Stimulated activated naive CD4-positive, alpha-beta T cell (primary cell): ENCODE data around the gene EDEM2.
"Not testable (repeated sequence)": the region's sequence is repeated elsewhere in the genome, so short reads cannot be mapped to it uniquely, and the experiment has no call there.

Source experiments
- DNase-seq, 6 experiments: peaks; one replicate each; lab custom pipeline; 2025; lab: John Stamatoyannopoulos, UW

EDEM2 gene, protein sequence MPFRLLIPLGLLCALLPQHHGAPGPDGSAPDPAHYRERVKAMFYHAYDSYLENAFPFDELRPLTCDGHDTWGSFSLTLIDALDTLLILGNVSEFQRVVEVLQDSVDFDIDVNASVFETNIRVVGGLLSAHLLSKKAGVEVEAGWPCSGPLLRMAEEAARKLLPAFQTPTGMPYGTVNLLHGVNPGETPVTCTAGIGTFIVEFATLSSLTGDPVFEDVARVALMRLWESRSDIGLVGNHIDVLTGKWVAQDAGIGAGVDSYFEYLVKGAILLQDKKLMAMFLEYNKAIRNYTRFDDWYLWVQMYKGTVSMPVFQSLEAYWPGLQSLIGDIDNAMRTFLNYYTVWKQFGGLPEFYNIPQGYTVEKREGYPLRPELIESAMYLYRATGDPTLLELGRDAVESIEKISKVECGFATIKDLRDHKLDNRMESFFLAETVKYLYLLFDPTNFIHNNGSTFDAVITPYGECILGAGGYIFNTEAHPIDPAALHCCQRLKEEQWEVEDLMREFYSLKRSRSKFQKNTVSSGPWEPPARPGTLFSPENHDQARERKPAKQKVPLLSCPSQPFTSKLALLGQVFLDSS

GRCh38 chr20:35146920-35147574, at the start of gene EDEM2:
EDEM2 (minus strand) TSS chr20:35147336; CDS start chr20:35147258, 78 bp downstream.
- DNase-seq = peak; percentile 85 to 92 (median 91)

DNA sequence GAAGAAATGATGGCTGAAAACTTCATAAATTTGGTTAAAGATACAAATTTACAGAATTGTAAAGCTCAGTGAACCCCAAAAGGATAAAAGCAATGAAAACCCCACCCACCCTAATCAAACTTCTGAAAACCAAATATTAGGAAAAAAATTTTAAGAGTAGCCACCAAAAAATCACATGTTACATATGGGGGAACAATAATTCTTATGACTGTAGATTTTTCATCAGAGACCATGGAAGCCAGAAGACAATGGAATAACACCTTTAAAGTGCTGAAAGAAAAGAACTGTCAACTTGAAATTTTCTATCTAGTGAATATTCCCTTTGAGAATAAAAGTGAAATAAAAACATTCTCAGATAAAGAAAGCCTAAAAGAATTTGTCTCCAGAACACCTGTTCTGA, 49.2 kb upstream of the EDEM2 start:
- DNase-seq = no peak

- not testable (repeated sequence) for DNase-seq
Measured at GRCh38 chr20:35193031-35193791, 46.1 kb upstream of the EDEM2 start.

- DNase-seq = no peak
Measured at GRCh38 chr20:35192118-35192872, 45.2 kb upstream of the EDEM2 start.

GRCh38 chr20:35191419-35192117, 44.4 kb upstream of the EDEM2 start:
- DNase-seq = no peak

DNA sequence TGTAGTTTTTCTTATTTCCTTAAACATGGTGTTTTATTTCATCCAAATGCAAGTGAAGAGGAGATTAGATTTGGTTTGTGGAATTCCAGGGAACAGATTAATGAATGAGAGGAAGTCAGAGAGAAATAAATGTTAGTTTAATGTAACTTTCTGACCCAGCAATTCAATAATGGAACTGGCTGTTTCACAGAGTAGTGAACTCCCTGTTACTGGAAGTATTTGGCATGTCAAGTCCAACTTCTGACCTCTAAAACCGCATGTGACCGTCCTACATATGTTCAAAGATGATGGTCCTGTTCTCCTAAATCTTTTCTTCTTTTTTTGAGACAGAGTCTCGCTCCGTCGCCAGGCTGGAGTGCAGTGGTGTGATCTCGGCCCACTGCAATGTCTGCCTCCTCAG, 43.4 kb upstream of the EDEM2 start:
- DNase-seq = no peak

DNA sequence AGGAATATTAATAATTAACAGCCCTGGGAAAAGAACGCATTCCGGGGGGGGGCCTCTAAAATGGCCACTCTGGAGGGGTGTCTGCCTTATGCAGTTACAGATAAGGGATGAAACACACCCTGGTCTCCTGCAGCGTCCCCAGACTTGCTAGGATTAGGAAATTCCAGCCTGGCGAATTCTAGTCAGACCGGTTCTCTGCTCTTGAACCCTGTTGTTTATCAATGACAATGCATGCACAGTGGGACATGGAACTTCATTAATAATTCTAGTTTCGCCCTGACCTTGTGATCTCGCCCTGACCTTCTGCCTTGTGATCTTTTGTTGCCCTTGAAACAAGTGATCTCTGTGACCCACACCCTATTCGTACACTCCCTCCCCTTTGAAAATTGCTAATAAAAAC, 42.1 kb upstream of the EDEM2 start:
- DNase-seq = not testable (repeated sequence)

GRCh38 chr20:35187584-35188190, 40.6 kb upstream of the EDEM2 start:
- no peak for DNase-seq

DNA sequence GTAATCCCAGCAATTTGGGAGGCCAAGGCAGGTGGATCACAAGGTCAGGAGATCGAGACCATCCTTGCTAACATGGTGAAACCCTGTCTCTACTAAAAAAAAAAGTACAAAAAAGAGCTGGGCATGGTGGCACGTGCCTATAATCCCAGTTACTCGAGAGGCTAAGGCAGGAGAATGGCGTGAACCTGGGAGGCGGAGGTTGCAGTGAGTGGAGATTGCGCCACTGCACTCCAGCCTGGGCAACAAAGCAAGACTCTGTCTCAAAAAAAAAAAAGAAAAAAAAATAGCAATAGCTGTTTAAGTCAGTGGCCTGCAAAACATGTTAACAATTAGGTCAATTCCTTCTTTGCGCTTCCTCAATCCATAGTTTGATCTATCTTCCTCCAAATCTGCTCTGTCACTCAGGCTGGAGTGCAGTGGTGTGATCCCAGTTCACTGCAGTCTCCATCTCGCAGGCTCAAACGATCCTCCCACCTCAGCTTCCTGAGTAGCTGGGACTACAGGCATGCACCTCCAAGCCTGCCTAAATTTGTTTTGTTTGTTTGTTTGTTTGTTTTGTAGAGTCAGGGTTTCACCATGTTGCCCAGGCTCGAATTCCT, 39.7 kb upstream of the EDEM2 start:
- DNase-seq = not testable (repeated sequence)

GRCh38 chr20:35181731-35182130, 34.6 kb upstream of the EDEM2 start:
- DNase-seq = no peak

DNA sequence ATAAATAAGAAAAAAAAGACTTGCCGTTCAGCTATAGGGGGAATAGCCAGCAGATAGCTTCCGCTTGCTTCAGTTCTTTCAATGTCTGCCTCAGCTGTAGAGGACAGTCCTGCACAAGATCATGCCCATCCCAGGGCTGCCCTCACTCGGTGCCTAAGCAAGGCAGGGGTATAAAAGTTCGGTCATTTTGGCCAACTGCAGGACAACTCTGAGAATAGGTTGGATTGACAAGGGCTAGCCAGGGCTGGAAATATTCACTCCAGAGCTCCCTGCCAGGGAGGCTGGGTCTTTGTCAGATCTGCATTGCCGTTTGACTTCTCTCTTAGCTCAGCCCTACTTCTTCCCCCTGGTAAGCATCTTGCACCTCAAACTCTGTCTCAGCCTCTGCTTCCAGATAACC, 33.1 kb upstream of the EDEM2 start:
- no peak for DNase-seq

GRCh38 chr20:35179292-35180212, 32.4 kb upstream of the EDEM2 start:
- no peak for DNase-seq

DNA sequence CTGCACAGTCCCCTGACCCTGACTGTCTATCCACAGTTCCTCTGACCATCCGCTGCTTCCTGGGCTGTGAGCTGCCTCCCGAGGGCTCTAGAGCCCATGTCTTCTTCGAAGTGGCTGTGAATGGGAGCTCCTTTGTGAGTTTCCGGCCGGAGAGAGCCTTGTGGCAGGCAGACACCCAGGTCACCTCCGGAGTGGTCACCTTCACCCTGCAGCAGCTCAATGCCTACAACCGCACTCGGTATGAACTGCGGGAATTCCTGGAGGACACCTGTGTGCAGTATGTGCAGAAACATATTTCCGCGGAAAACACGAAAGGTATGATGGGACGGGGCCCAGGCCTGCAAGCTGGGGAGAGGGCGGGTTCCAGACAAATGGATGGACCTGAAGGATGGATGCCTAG, 29.0 kb upstream of the EDEM2 start:
- DNase-seq = no peak

DNA sequence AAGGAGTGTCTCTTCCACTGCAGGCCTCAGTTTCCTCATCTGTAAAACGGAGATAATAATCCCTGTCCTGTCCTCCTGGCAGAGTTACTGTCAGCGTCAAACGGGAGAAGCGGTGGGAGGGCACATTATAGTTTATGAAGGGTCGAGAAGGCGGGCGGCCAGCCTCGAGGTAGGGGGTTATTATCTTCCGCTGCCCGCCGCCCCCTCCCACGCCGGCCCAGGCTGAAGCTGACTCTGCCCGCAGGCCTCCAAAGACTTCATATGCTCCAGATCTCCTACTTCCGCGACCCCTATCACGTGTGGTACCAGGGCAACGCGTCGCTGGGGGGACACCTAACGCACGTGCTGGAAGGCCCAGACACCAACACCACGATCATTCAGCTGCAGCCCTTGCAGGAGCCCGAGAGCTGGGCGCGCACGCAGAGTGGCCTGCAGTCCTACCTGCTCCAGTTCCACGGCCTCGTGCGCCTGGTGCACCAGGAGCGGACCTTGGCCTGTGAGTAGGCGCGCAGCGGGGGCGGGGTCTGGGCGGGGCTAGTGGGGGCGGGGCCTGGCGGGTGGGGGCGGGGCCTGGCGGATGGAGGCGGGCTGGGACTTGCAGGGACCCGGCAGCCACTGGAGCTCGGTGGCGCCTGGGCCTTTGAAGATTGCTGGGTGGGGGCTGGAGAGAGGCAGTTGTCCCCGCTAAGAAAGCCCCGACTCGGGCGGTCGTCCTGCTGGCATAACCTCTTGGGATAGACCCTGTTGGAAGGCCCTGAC, 27.5 kb upstream of the EDEM2 start:
- DNase-seq = no peak

DNA sequence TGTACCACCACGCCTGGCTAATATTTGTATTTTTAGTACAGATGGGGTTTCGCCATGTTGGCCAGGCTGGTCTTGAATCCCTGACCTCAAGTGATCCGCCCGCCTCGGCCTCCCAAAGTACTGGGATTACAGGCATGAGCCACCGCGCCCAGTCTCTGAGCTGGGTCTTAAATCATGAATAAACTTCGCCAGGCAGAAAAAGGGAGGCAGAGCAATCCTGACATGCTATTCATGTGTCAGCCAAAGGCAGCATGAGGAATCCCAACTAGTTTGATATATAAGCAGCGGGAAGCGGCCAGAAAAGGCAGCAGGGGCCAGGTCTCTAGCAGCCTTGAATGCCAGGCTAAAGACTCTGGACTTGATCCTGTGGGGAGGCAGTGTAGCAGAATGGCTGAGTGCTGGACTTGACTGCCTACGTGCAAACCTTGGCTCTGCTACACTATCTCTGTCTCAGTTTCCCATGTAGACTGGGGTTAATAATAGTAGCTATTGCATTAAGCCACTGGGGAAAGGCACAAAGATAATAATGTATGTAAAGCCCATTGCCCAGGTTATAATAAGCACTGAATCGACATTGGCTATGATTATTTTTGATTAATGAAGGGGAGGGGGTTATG, 26.5 kb upstream of the EDEM2 start:
- no peak for DNase-seq

DNA sequence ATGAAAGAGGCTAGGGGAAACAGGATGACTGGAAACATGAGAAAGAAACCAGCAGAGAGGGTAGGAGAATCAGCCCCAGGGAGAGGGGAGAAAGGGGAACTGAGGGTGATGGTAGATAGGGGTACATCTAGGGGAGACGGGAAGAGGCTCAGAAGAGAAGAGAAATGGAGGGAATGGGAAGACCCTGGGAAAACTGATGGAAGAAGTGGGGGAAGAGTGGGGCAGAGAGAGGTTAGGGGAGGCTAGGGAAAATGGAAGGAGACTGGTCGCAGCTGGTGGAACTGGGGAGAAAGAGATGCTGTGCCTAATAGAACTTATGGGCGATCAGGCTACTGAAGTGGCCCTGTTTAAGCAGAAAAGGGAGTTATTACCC, 25.3 kb upstream of the EDEM2 start:
- DNase-seq = no peak

DNA sequence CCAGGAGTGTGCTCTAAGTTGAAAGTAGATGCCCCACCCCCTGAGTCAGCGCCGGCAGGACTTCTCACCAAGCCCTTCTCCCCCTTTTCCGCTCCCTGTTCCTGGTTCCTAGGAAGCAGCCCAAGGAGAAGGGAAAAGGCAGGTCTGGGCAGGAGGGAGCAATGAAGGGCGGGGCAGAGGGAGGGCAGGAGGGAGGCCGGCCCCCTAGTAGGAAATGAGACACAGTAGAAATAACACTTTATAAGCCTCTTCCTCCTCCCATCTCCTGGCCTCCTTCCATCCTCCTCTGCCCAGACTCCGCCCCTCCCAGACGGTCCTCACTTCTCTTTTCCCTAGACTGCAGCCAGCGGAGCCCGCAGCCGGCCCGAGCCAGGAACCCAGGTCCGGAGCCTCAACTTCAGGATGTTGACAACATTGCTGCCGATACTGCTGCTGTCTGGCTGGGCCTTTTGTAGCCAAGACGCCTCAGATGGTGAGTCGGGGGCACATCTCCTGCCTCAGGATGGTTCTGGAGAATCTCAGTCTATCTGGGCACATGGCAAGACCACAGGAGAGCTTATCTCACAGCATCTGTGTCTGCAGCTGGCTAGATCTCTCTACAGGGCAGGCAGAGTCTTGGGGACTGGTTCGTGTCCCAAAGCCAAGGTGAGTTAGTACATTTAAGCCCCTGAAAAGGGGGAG, 24.8 kb upstream of the EDEM2 start, which contains the start of gene PROCR:
TSS of gene PROCR (plus strand) at position 320 of the 681 bp plus-strand sequence. CDS start at position 403, 83 bp downstream.
- peak in 1 of 6 experiments; percentile 12 for DNase-seq
